H7 (cell line): ENCODE results near the gene FGFRL1. TPM values are rescaled to one million over a fixed set of nuclear protein-coding genes. Genes with fewer than 3 reads are reported as not detected.

ENCODE experiments used
- DNase-seq: peaks from one replicate; pipeline ENCODE4 v3.0.0; 2012
- H3K27me3 ChIP-seq: 2 replicates; pipeline ENCODE4 v1.6.0; 2011; ENCODE audit warnings: mild to moderate bottlenecking, low read length; ENCODE audit not compliant: control insufficient read depth, insufficient read depth
- H3K36me3 ChIP-seq: replicated peaks from 2 replicates; pipeline ENCODE4 v1.5.1; 2011; ENCODE audit warnings: low read length; ENCODE audit not compliant: control insufficient read depth, insufficient read depth
- H3K4me3 ChIP-seq: 2 replicates; pipeline ENCODE4 v1.5.1; 2011; ENCODE audit warnings: low read depth, mild to moderate bottlenecking, control low read depth, low read length, moderate library complexity; ENCODE audit not compliant: insufficient read depth
- total RNA-seq: library from RNA; depleted of rRNA; stranded (reverse); fragments of >200 nt; shearing (Covaris generic); gene quantifications from 2 replicates; pipeline ENCODE4 v1.2.3, GENCODE V29; 2014; rRNA removed

The FGFRL1 gene
- 23.3 and 39.1 TPM in 2 replicates for total RNA-seq

GRCh38 chr4:1011022-1011665 lies at the start of gene FGFRL1:
Gene FGFRL1, plus strand, starts transcription at chr4:1011626. Its CDS starts 860 bp downstream, at chr4:1012486.
- Histone ChIP-seq H3K4me3 (peak within 1 kb of the TSS; percentile 43), H3K27me3 (peaks cover 29% of the 10 kb centered on the region), H3K36me3 (no peaks in the 10 kb centered on the region; the same call in 1 of the 2 replicates)
- DNase-seq, result peak; percentile 99

GRCh38 chr4:962231-963208 lies 48.9 kb upstream of the FGFRL1 start:
- Histone ChIP-seq H3K36me3 (no peaks in the 10 kb centered on the region; the same call in 1 of the 2 replicates), H3K4me3 (no peak overlapping the region), H3K27me3 (no peaks in the 10 kb centered on the region; the same call in 1 of the 2 replicates)
- peak; percentile 78 for DNase-seq

- no peak overlapping the region for H3K4me3 ChIP-seq
- no peaks in the 10 kb centered on the region; the same call in 1 of the 2 replicates for H3K36me3 ChIP-seq
- DNase-seq, result no peak
Observed at GRCh38 chr4:963276-964225, 47.9 kb upstream of the FGFRL1 start.

GRCh38 chr4:964346-965025 lies 46.9 kb upstream of the FGFRL1 start:
- no peak for DNase-seq
- no peaks in the 10 kb centered on the region for H3K36me3 ChIP-seq
- H3K4me3 ChIP-seq, result no peak overlapping the region
- no peaks in the 10 kb centered on the region; the same call in 1 of the 2 replicates for H3K27me3 ChIP-seq

More at GRCh38 chr4:963276-964225, 47.9 kb upstream of the FGFRL1 start:
- H3K27me3 ChIP-seq, result no peaks in the 10 kb centered on the region; the same call in 1 of the 2 replicates

- no peak for DNase-seq
- no peaks in the 10 kb centered on the region for H3K36me3 ChIP-seq
- H3K27me3 ChIP-seq, result no peaks in the 10 kb centered on the region; the same call in 1 of the 2 replicates
- H3K4me3 ChIP-seq, result no peak overlapping the region
Observed at GRCh38 chr4:965048-965765, 46.2 kb upstream of the FGFRL1 start.

- Histone ChIP-seq H3K36me3 (no peaks in the 10 kb centered on the region), H3K4me3 (no peak overlapping the region), H3K27me3 (no peaks in the 10 kb centered on the region; the same call in 1 of the 2 replicates)
- no peak for DNase-seq
Observed at GRCh38 chr4:965766-966134, 45.7 kb upstream of the FGFRL1 start.

GRCh38 chr4:966266-967112 lies 44.9 kb upstream of the FGFRL1 start:
- no peak for DNase-seq
- Histone ChIP-seq H3K4me3 (no peak overlapping the region), H3K36me3 (no peaks in the 10 kb centered on the region), H3K27me3 (no peaks in the 10 kb centered on the region; the same call in 1 of the 2 replicates)

- H3K4me3 ChIP-seq, result peak overlapping the region; percentile 23; the same call in 1 of the 2 replicates
Observed at GRCh38 chr4:967113-968104, 44.0 kb upstream of the FGFRL1 start.

GRCh38 chr4:968221-968620 lies 43.2 kb upstream of the FGFRL1 start:
- Histone ChIP-seq H3K36me3 (no peaks in the 10 kb centered on the region), H3K27me3 (peaks cover 7% of the 10 kb centered on the region), H3K4me3 (no peak overlapping the region; the same call in 1 of the 2 replicates)
- peak; percentile 91 for DNase-seq

More at GRCh38 chr4:967113-968104, 44.0 kb upstream of the FGFRL1 start:
- Histone ChIP-seq H3K27me3 (no peaks in the 10 kb centered on the region; the same call in none of the 2 replicates), H3K36me3 (no peaks in the 10 kb centered on the region)
- DNase-seq, result peak; percentile 86

- no peaks in the 10 kb centered on the region for H3K36me3 ChIP-seq
- peak; percentile 74 for DNase-seq
- H3K27me3 ChIP-seq, result peaks cover 8% of the 10 kb centered on the region
- no peak overlapping the region for H3K4me3 ChIP-seq
Observed at GRCh38 chr4:968621-969394, 42.6 kb upstream of the FGFRL1 start.
